GM13977 (cell line): ENCODE results near the gene ATF7.
"Not testable (repeated sequence)": the region's sequence is repeated elsewhere in the genome, so short reads cannot be mapped to it uniquely, and the experiment has no call there.

Experiments
- DNase-seq: peaks from one replicate; pipeline ENCODE4 v3.0.0; 2012; ENCODE audit warnings: low spot score
- CTCF ChIP-seq: IDR thresholded peaks from 2 replicates; pipeline ENCODE4 v1.5.1; 2012; ENCODE audit warnings: mild to moderate bottlenecking, control low read depth; ENCODE audit not compliant: insufficient read depth; ENCODE audit errors: extremely low read depth, missing control alignments
- in situ Hi-C: fragments of 300-500 bp; cut with MboI; formaldehyde crosslinking; loops from one replicate; pipeline ENCODE4 v1.12.0; 2022; ENCODE audit warnings: low sequenced_read_pairs, low pct_unique_long_range_greater_than_20kb, mixed read lengths, inconsistent platforms; ENCODE audit not compliant: unreplicated experiment

Gene ATF7

GRCh38 chr12:53611304-53611703, 14.9 kb downstream of the ATF7 start:
- in situ Hi-C loops: no loop called here
- no peak for TF ChIP-seq CTCF
- DNase-seq: no peak

- DNase-seq, in situ Hi-C loops: not testable (repeated sequence)
Measured at GRCh38 chr12:53606688-53607087, 19.5 kb downstream of the ATF7 start.

GRCh38 chr12:53604581-53604980, 21.6 kb downstream of the ATF7 start:
- no peak for TF ChIP-seq CTCF
- in situ Hi-C loops: no loop called here

GRCh38 chr12:53603804-53604203, 22.4 kb downstream of the ATF7 start:
- DNase-seq: no peak
- no peak for TF ChIP-seq CTCF
- in situ Hi-C loops: no loop called here

More at GRCh38 chr12:53604581-53604980, 21.6 kb downstream of the ATF7 start:
- no peak for DNase-seq

GRCh38 chr12:53603196-53603595, 23.0 kb downstream of the ATF7 start:
- DNase-seq: no peak
- in situ Hi-C loops: no loop called here
- no peak for TF ChIP-seq CTCF

DNA sequence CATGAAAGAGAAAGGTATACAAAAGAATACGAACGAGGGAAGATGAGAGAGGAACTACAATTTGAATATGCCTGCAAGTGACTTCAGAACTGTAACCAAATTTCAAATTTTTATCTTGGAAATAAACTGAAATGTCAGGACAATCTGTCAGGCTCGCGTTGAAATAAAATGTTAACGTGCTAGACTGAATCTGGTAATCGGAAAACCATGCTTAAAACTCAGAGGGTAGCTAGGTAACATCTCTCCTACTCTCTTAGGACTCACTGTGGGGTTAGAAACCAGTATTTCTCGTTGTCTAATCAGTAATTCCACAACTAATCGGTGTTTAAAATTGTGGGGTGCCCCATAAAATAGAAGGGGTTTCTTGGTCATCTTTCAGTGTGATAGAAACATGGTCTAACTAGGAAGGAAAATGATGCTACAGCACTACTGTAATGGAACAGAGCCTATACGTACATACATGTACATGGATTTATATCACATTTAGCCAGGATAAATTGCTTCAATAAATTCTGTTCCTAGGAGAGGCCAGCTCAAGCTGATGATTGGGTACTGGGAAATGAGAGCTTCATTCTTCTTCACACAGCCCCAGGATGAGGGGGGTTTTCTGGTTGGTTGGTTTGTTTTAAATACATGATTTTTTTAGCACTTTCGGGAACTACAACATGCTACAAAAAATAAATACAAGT, 23.9 kb downstream of the ATF7 start:
- DNase-seq: no peak
- TF ChIP-seq CTCF: no peak
- in situ Hi-C loops: no loop called here

GRCh38 chr12:53601296-53601847, 24.8 kb downstream of the ATF7 start:
- in situ Hi-C loops: no loop called here
- TF ChIP-seq CTCF: no peak
- no peak for DNase-seq
